SW 1271 (cell line): ENCODE results near the gene ADRA2C.

ENCODE experiments used
- DNase-seq, 2 experiments: peaks; one replicate each; lab custom pipeline; 2025; lab: John Stamatoyannopoulos, UW

The ADRA2C gene

DNA sequence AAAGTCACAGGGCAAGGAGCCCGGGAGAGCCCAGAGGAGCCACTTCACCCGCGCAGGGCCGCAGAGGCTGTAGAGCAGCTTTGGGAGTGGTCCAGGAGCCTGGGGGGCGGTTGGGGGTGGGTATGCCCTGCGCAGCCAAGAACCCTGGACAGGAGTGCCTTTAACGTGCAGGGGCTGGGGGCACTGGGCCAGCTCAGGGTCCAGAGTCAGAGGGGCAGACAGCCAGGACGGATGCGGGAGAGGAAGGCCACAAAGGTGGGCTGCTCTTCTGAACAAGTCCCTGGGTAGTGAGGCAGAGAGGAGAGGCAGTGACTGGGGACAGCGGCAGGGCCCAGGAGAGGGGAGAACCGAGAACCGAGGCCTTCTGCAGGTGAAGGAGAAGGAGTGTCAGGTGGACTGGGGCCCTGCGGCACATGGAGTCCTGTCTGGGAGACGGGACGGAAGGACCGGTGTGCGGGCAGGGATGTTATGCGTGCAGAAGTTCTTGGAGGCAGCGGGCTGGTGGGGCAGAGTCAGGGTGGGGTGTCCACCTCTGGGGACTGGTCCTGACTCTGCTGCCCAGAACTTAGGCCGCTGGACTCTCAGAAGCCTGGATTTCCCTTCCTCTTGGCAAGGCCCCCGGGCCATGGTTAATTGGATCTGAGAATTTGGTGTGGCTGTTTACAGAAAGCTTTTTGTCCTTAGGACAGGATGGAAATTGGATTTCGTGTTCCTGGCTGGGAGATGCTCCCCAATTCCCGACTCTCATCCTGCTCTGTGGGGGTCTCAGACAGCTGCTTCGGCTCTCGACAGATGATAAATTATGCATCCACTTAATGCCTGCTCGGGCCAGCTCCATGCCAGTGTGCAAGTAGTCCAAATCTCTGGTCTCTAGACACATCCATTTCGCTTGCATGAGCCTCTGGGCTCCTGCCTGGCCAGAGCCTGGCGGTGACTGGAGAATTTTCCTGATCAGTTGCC, 31.9 kb downstream of the ADRA2C start:
- no peak for DNase-seq

DNA sequence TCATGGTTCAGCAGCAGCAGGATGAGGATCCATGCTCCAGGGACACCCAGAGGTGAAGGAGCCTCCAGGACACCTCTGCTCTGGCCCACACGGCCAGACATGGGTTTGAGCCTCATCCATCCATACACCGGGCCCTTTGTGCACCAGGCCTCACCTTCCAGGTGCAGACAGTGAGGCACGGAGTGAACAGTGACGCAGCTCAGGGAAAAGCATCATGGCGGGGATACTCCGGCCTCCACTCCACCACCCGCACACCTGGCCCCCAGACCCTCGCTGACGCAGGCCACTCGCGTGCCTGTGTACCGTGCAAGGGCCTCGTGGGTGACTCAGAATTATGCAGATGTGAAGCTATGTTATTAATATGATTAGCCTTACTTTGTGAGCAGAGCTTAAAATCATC, 33.3 kb downstream of the ADRA2C start:
- no peak for DNase-seq

DNA sequence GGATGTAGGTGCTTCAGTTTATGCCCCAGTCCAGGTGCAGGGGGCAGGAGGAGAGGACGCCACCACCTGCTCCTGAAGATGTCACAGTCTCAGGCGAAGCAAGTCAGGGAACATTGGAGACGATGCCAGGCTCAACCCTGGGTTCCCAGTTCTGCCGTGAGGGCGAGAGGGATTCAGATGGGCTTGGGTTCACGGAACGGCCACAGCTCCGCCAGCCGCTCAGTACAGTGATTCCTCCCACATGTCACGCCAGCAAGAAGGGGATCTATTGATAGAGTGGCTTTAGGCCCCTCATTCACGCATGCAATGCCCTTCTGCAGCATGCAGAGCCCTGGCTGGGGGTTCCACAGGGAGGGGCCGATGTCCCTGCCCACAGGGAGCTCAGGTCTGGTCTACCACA, 34.2 kb downstream of the ADRA2C start:
- no peak for DNase-seq

DNA sequence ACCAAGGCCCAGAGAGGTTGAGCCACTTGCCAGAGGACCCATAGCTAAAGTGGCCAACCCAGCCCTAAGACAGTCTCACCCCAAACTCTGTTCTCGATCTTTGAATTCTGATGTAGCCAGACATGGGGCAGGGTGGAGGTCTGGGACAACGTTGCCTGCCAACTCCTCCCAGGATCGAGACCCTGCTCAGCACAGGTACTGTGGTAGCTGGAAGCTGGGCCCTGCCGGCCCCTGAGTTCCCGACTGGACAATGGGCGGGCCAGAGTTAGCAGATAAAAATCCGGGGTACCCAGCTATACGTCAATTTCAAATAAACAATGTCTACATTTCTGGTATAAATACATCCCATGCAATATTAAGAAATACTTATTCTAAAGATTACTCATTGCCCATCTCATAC, 35.3 kb downstream of the ADRA2C start:
- no peak for DNase-seq

DNA sequence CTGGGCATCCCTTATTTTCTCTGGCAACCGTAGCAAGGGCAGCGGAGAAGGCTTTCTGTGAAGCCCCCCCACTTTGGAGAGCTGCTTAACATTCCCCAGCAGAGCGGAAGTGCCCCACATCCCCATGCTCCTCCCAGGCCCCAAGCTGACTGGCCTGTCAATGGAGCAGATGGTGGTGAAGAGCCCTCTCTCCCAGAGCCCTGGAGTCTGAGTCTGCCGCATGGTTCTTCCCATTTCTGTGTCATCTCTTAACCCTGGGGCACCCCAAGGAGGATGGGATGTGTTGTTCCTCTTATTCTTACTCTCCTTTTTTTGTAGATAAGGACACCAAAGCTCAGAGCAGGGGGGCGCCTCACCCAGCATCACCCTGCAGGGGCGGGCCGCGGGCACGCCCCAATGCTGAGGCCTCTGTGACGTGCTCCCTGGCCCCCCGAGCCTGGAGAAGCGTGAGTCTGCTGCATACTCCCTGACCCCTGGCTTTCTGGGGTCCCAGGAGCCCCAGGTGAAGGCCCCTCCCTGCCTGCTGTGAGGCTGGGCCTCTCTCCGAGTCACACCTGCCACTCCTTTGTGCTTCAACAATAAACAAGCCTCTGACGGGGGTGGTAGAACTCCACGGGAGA, 35.9 kb downstream of the ADRA2C start:
- no peak for DNase-seq

DNA sequence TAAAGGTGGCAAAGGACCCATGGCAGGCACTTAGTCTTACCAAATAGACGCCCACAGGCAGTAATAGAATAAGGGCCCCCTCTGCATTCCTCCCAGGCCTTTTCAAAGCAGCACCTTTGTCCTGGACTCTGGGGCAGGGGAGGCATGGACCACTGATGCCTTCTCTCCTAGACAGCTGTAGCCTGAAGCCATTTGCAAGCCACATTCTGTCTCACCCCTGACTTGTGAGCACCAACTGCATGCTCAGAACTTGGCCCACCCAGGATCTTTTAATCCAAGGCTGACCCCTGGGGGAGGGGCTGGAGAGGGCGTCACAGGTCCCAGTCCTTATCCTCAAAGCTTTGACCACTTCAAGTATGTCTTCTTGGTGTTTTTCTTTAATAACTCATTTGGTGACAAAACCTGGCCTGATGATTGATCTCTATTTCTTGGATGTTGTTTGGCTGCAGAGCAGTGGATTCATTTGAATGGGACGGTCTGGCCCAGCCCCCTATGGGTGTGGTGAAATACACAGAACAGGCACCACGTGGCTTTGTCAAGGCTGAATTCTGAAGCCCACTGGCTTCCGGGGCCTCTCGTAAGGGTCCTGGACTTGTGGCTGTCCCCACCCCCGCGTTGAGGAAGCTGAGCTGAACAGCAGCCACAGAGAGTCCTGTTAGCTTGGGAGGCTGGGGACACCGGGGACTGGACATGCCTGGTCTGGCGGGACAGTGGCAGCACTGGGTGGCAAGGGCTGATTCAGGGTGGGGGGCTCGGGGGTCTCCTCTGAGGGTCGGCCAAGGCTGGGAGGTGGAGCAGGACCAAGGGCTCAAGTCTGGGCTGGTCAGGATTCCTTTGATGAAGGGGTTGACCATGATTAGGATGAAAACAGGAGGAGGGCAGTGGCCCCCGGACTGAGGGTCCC, 36.6 kb downstream of the ADRA2C start:
- DNase-seq: no peak

DNA sequence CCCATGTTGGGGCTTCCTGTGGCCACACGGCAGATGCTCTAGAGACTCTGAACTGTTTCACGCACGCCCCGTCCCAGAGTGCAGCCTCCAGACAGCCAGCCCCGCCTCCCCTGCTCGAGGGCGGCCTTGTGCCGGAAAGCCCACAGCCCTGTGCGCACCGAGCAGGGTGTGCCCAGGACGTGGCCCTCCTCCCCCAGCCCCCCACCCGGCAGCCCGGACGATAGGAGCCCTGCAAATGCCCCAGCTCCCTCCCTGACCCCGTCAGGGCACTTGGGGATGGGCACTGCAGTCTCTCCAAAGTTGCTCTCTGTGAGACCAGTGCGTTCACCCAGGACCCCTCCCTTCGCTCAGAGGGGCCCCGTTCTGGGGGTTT, 37.3 kb downstream of the ADRA2C start:
- DNase-seq: no peak

DNA sequence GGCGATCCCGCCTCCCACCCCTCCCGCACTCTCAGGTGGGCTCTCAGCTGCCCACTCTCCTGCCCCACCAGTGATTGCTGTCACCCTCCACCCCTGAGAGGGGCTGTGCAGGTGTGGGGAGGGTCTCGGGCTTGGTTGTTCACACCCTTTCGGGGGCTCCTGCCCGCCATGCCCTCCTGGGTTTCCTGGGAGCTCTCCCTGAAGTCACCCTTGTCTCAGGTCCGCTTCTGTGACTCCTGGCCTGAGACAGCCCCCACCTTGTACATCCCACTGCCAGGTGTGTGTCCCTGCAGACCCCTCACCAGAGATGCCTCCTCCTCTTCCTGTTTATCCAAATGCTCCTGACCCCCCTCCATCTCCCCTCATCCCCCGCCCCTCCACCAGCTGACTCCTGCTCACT, 37.8 kb downstream of the ADRA2C start:
- no peak for DNase-seq

DNA sequence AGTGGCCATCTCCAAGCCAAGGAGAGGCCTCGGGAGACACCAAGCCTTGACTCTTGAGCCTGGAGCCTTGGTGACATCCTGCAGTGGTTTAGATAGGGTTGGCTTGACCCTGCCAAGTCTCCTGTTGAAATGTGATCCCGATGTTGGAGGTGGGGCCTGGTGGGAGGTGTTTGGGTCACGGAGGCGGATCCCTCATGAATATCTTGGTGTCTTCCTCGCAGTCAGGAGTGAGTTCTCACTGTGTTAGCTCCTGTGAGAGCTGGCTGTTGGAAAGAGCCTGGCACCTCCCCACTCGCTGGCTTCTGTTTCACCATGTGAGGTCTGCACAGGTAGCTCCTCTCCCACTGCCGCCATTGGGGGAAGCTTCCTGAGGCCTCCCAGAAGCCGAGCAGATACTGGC, 38.8 kb downstream of the ADRA2C start:
- DNase-seq: no peak

DNA sequence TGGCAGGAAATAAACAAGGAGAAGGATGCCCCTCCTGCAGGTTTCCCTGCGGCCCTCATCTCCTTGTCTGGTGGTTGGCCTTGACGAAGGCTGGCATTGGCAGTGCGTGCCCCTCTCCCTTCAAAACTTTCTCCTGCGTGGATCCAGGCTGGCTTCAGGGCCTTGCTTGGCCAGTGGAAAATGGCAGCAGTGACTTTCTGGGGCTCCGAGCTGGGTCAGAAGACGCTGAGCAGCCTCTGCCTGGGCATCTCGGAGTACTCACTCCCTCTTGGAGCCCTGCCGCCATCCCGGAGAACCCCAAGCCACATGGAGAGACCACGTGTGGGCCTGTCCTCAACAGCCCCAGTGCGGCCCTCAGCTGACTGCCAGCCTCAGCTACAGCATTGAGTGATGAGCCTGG, 39.5 kb downstream of the ADRA2C start:
- no peak for DNase-seq

DNA sequence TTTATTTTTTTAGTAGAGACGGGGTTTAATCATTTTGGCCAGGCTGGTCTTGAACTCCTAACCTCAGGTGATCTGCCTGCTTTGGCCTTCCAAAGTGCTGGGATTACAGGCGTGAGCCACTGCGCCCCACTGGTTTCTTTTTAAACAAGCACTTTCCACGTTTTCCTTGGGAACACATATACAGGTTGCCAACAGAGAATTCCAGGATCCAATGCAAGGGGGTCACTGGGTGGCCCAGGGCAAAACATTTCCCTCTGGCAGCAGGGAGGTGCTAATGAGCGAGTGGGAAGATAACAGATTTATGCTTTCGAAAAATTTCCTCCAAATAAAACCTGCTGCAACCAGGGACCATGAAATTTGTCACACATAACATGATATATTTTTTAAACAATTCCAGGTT, 41.1 kb downstream of the ADRA2C start:
- DNase-seq: no peak

DNA sequence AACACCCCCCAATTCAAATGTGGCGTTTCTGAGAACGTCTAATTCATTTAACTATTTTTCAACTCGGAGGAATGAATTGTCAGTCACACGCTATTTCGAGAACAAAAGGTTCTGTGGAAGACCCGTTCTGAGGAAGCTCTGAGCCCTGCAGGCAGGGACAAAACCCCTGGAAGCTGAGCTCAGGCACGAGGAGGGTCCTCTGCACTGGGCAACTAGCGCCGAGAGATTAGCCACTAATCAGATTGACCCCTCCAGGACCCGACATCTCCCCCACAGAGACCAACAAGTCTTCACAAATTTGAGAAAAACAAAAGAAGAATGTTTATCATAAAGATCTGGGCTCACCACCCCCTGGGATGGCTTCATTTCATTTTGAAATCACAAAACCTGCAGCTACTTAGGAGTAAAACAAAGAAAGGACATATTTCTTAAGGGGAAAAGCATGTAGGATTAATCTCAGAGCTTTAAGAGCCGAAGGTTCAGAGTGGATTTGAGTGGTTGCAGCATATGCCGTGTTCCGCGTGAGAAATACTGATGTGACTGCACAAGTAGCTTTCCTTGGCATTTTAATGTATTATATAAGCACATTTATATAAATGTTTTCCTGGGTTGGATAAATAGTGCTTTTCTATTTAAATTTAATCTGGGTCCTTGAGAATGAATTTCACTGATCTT, 41.8 kb downstream of the ADRA2C start:
- DNase-seq: no peak

DNA sequence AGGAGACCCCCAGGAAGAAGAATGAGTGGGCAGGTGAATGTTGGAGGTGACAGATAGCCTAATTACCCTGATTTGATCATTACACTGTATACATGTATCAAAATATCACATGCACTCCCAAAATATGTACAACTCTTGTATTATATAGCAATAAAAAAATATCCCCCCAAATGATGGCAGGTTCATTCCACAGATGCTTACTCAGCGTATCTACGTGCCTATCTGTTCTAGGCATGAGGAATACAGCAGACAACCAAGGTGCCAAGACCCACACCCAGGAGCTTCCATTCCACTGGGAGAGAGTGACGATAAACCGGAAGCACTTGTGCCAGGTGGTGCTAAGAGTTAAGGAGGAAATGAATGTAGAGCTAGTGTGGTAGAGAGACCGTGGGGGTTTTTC, 42.4 kb downstream of the ADRA2C start:
- DNase-seq: no peak

DNA sequence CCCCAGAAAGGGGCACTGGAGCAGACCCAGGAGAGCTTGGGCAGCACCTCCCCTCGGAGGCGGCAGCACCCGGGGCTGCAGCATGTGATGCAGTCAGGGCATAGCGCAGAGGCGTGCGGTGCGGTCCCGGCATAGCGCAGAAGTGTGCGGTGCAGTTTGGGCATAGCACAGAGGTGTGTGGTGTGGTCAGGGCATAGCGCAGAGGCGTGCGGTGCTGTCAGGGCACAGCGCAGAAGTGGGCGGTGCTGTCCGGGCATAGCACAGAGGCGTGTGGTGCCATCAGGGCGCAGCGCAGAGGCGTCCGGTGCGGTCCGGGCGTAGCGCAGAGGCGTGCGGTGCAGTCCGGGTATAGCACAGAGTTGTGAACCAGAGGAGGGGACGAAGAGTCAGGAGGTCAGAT, 42.8 kb downstream of the ADRA2C start:
- DNase-seq: no peak

DNA sequence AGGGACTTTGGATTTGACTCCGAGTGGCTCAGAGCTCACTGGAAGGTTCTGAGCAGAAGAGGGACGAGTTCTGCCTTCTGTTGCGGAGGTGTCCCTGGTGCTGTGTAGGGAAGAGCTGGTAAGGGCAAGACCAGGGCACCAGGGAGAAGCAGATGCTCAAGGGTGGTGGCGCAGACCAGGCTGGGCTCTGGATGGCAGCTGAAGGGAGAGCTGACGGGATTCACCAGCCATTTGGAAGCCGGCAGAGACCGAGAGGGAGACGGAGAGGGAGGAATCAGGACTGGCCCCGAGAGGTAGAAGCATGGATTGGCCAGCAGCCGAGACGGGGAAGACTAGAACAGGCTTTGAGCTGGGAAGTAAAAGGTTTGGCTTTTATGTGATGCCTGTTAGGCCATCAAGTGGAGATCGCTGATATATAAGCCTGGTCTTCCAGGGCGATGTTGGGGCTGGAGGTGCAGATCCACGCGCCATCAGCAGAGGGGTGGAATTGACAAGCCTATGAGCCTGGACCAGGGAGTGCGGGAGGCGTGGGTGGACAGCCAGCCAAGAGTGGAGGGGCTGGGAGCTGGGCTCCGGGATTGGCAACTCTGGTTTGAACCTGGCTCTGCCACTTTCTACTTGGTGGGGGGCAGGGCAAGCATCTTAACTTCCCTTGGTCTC, 43.4 kb downstream of the ADRA2C start:
- no peak for DNase-seq

DNA sequence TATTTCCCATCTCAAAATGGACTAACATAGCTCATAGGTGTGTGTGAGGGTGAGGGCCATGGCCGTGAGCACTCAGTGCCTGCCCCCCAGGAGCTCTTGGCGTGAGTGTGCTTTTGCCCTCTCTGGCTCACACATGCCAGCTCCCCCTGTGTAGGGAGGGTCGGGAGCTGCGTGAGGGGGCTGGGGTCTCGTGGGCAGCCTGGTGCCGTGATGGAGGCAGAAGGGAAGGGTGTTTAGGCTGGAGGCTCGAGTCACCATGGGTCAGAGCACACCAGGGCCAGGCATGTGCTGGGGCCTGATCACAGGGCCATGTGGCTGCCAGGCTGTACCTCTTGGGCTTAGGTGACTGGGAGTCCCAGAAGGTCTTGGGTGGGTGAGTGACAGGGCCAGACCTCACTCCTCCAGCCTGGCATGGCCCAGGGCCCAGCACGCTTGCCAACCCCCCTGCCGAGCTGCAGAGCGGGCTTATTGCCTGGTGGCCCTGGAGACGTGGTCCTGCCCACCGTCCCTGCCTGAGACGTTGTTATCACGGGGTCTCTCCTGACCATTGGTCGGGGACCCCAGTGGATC, 44.0 kb downstream of the ADRA2C start:
- DNase-seq: no peak

DNA sequence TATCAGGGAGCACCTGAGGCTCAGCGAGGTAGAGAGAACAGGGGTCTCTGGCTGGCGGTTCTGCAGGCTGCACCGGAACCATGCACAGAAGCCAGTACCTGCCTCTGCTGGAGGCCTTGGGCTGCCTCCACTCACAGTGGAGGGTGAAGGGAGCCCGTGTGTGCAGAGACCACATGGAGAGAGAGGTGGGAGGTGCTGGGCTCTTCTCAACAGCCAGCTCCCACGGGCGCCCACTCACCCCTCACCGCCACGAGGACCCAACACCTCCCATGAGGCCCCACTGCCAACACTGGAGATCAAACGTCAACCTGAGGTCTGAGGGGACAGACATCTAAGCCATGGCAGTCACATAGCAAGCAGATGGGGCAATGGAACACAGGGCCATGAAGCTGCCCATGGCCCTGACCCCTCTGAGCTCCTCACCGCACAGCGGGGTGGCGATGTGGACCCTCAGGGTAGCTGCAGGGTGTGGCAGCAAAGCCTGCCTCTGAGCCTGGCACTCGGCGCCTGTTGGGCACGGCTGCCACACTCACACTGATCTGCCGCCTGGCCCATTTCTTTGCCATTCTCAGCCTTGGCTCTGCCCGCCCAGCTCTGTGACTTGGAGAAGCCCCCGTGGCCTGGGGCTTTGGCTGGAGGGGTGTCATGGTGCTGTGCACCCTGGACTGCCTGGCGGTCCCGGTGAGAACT, 44.8 kb downstream of the ADRA2C start:
- DNase-seq: no peak

DNA sequence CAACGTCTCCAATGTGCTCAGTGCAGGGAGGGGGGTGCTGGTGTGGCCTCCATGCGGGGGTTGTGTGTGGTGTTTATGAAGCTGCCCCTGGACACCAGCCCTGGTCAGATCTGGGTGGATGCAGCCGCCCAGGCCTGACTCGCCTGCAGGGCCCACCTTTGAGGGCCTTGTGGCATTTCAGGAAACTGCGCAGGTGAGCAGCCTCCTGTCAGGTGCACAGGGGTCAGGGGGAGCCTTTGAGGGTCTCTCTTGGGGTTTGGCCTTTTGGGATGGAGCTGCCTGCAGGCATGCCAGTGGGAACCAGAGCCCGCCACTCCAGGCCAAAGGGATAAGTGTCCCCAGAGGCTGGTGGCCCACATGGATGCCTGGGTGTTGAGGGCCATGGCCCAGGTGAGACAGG, 45.4 kb downstream of the ADRA2C start:
- no peak for DNase-seq

DNA sequence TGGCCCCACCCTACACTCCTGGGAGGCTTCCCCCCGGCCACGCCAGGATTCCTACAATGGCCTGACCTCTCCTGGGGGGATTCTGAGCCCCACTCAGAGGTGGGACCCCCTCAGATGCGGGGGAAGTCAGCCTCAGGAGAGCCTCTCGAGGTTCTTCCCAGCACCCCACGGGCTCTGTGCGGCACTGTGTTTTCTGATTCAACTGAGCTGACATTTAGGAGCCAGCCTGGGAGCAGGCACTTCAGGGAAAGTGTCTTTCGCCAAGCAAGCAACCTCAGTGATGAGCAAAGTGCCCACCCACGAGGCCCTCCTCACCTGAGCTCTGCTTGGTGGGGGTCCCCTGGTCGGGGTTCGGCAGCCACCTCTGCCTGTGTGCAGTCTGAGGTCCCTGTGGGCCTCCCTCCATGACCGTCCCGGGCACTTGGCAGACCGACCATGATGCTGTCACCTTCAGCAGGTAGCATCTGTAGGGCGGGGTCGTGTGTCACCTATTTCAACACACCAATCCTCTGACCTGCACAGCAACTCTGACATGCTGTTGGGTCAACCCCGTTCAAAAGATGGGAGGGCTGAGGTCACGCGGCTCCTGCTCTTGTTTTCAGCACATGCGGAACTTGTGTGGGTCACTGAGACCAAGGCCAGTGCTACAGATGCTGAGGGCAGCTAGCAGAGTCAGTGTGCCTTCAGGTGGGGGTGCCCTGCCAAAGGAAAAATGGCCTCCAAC, 46.2 kb downstream of the ADRA2C start:
- no peak for DNase-seq
